Lung (tissue), 13 donors: Measurements from ENCODE around the gene UBASH3B. TPM values are rescaled to one million over a fixed set of nuclear protein-coding genes. Genes with fewer than 3 reads are reported as not detected.

ENCODE experiments used
- ATAC-seq: fragments of 200-7000 bp; cut with Tn5 transposase; one replicate; pipeline ENCODE4 v1.9.1; 2020; ENCODE audit warnings: moderate number of reproducible peaks; ENCODE audit not compliant: insufficient read depth, low FRiP score
- DNase-seq, 3 donors: peaks; one replicate each; pipeline ENCODE4 v3.0.0-alpha.2; 2013 to 2017
- H3K27ac ChIP-seq, 2 donors: one replicate each; pipeline ENCODE4 v1.5.1; 2013; ENCODE audit warnings: mild to moderate bottlenecking in 2 of 2, moderate library complexity in 2 of 2, control low read depth in 1 of 2, inconsistent platforms in 1 of 2, low read depth in 1 of 2, low read length in 1 of 2
- H3K27me3 ChIP-seq, 3 donors: one replicate each; pipeline ENCODE4 v1.5.1; 2013; ENCODE audit warnings: low read length in 2 of 3; ENCODE audit not compliant: control insufficient read depth in 3 of 3, insufficient read depth in 3 of 3
- H3K36me3 ChIP-seq, 4 donors: one replicate each; pipeline ENCODE4 v1.5.1; 2013; ENCODE audit warnings: low read length in 4 of 4, mild to moderate bottlenecking in 1 of 4, moderate library complexity in 1 of 4; ENCODE audit not compliant: control insufficient read depth in 4 of 4, insufficient read depth in 4 of 4
- H3K4me1 ChIP-seq, 5 donors: one replicate each; pipeline ENCODE4 v1.5.1; 2013; ENCODE audit warnings: low read length in 5 of 5, mild to moderate bottlenecking in 2 of 5, moderate library complexity in 1 of 5; ENCODE audit not compliant: control insufficient read depth in 5 of 5, insufficient read depth in 5 of 5
- H3K4me3 ChIP-seq: one replicate; pipeline ENCODE4 v1.5.1; 2013; ENCODE audit warnings: mild to moderate bottlenecking, control low read depth, moderate library complexity
- H3K9ac ChIP-seq, 2 donors: one replicate each; pipeline ENCODE4 v1.5.1; 2013; ENCODE audit warnings: low read length in 2 of 2, control low read depth in 1 of 2; ENCODE audit not compliant: insufficient read depth in 1 of 2
- H3K9me3 ChIP-seq, 4 donors: one replicate each; pipeline ENCODE4 v1.5.1; 2013; ENCODE audit warnings: low read length in 3 of 4, mild to moderate bottlenecking in 1 of 4, moderate library complexity in 1 of 4; ENCODE audit not compliant: control insufficient read depth in 4 of 4, insufficient read depth in 3 of 4
- WGBS, 2 donors: extraction: QIAGEN DNeasy Blood & Tissue Kit; methylation state at CpG; one replicate each; pipeline ENCODE4 v1.1.7; 2013; 5-methylcytosine and 5-hydroxymethylcytosine counted together
- polyA plus RNA-seq, 2 donors: library from polyadenylated mRNA; stranded (reverse); fragments of 200-250 nt; gene quantifications; one replicate each; pipeline ENCODE4 v1.2.1, GENCODE V29; 2013
- small RNA-seq: library from RNA; depleted of rRNA; stranded (forward); fragments of <200 nt; gene quantifications from one replicate; pipeline ENCODE3, GENCODE V24; 2014; ENCODE audit warnings: low replicate concordance
- total RNA-seq, 2 donors: library from RNA; depleted of rRNA in 1 of 2; stranded (reverse); fragments of >200 nt in 1 of 2; gene quantifications; one replicate each; pipeline ENCODE4 v1.2.1, GENCODE V29; 2014 to 2021
- TF ChIP-seq, protein P1 (sequence below): IDR thresholded peaks from 2 replicates; pipeline ENCODE4 v1.5.1; 2012; ENCODE audit warnings: mild to moderate bottlenecking; ENCODE audit errors: control extremely low read depth, extremely low read depth
- donor health status: control.
- donor health status: control.
- donor health status: Bipolar disorder and iron deficiency.
- donor health status: healthy.
- donor health status: DM: yes; HTN: yes; CAD: no.

UBASH3B gene
- total and polyA plus RNA-seq, 4 donors, result 5.8 to 51.2 (median 12.4) TPM

DNA sequence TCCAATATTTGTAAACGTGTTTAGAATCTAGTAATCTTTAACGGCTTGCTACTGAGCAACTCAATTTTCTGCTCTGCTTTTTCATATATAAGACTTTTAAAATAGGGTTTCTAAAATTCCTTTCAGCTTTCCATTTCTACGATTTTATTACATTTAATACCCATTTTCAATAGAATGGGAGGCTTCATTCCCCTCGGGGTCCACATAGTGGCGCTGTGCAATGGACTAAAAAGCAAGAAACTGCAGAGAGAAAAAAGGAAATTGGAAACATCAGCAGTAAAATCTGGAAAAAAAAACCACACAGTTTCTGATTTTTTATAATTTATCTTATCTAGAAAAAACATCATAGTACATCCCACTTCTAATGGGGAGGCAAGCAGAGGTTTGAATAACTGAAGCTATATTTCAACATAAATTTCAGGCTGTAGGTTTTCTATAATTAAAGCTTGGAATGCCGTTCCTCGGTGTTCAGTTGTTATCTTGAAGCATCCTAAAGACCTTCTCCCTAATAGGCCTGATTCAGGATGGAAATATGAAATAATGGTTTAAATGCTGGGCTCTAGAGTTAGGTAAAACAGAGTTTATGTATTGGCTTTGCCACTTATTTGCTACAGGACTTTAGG, 208.3 kb downstream of the UBASH3B start:
- H3K27me3 ChIP-seq, result peaks cover 0 to 6% (median 5%) of the 10 kb centered on the region in 3 donors
- no peaks in the 10 kb centered on the region for H3K4me1 ChIP-seq
- H3K9me3 ChIP-seq, result no peaks in the 10 kb centered on the region
- no peak overlapping the region for H3K27ac ChIP-seq
- no peaks in the 10 kb centered on the region for H3K36me3 ChIP-seq
- 26 to 34% methylated on average over 7 of the region's 7 CpGs for WGBS, 2 donors
- ATAC-seq (no peak), DNase-seq (peak; percentile 52 to 73 (median 69))
- H3K9ac ChIP-seq, result no peak overlapping the region
- TF ChIP-seq, protein P1, sequence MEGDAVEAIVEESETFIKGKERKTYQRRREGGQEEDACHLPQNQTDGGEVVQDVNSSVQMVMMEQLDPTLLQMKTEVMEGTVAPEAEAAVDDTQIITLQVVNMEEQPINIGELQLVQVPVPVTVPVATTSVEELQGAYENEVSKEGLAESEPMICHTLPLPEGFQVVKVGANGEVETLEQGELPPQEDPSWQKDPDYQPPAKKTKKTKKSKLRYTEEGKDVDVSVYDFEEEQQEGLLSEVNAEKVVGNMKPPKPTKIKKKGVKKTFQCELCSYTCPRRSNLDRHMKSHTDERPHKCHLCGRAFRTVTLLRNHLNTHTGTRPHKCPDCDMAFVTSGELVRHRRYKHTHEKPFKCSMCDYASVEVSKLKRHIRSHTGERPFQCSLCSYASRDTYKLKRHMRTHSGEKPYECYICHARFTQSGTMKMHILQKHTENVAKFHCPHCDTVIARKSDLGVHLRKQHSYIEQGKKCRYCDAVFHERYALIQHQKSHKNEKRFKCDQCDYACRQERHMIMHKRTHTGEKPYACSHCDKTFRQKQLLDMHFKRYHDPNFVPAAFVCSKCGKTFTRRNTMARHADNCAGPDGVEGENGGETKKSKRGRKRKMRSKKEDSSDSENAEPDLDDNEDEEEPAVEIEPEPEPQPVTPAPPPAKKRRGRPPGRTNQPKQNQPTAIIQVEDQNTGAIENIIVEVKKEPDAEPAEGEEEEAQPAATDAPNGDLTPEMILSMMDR, result peak; percentile 73
- H3K4me3 ChIP-seq, result no peak overlapping the region

Small RNA genes within 50 kb of the gene (small RNA-seq; reads per million reads assigned to genes)
- not detected for gene RF01210

Other genes starting within 250 kb of the UBASH3B start
- gene CRTAM, start 182.8 kb downstream of the UBASH3B start, total RNA-seq, result 1 to 10 TPM in 1 of 2 donors, under 1 TPM in 1; 0.28 to 1.7 TPM
- gene CRTAM, start 182.8 kb downstream of the UBASH3B start, polyA plus RNA-seq, result 1 to 10 TPM; 2.4 to 2.8 TPM
- gene JHY, start 227.0 kb downstream of the UBASH3B start, total RNA-seq, result 10 to 100 TPM; 10.8 to 11.0 TPM
- gene JHY, start 227.0 kb downstream of the UBASH3B start, polyA plus RNA-seq, result 1 to 10 TPM; 2.4 to 3.7 TPM